HG02571 (cell line): ENCODE measurements around the gene LRRN2.
A peak's percentile ranks its signal among the peaks of the same experiment; 100 is the strongest.
"Not testable (repeated sequence)": the region's sequence is repeated elsewhere in the genome, so short reads cannot be mapped to it uniquely, and the experiment has no call there.

Experiments used
- ATAC-seq: cut with Tn5 transposase; IDR thresholded peaks from one replicate; pipeline ENCODE4 v1.9.1; 2021; ENCODE audit warnings: mild to moderate bottlenecking, moderate library complexity; ENCODE audit not compliant: unreplicated experiment

LRRN2 gene

GRCh38 chr1:204685236-204686006 is at the start of gene LRRN2:
Gene LRRN2, minus strand, starts transcription at chr1:204685738. Its CDS starts 65,746 bp downstream, at chr1:204619992.
- no peak for ATAC-seq

GRCh38 chr1:204735042-204735441 is 49.5 kb upstream of the LRRN2 start:
- ATAC-seq, result no peak

- ATAC-seq, result no peak
Observed at GRCh38 chr1:204733869-204734596, 48.5 kb upstream of the LRRN2 start.

DNA sequence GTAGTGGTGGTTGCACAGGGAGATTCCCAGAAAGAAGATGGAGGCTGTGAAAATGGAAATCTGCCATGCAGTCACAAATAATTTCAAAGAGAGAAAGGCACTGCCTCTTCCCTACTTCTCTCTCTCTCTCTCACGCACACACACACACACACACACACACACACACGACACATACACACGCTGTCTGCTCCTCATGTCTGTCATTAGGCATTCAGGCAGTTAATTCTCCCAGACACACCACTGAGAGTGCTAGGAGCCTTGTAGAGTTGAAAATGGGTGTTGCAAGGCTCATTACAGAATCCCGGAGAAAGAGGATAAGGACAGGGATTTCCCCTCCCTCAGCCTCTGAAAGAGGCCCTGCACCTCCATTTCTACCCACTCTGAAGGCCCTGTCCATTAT is 47.8 kb upstream of the LRRN2 start:
- no peak for ATAC-seq

- ATAC-seq, result no peak
Observed at GRCh38 chr1:204731985-204732575, 46.5 kb upstream of the LRRN2 start.

DNA sequence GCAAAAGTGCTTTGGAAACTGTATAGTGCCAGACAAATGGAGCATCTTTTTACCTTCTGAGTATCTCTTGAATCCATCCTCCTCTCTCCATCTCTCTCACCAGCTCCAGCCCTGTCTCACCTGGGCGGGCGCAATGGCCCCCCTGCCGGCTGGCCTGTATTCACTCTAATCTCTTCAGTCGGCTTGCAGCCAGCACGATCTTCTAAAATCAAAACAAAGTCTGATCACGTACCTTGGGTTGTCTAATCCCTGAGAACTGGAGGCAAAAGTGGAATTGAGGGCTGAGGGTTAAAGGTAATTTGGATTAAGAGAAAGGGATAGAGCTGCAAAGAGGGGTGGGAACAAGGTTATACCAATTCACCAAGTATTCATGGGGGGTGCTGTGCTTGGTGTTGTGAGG is 46.0 kb upstream of the LRRN2 start:
- no peak for ATAC-seq

GRCh38 chr1:204730826-204731459 is 45.4 kb upstream of the LRRN2 start:
- ATAC-seq, result no peak

GRCh38 chr1:204729516-204729915 is 44.0 kb upstream of the LRRN2 start:
- ATAC-seq, result no peak

GRCh38 chr1:204728456-204728855 is 42.9 kb upstream of the LRRN2 start:
- ATAC-seq, result no peak

DNA sequence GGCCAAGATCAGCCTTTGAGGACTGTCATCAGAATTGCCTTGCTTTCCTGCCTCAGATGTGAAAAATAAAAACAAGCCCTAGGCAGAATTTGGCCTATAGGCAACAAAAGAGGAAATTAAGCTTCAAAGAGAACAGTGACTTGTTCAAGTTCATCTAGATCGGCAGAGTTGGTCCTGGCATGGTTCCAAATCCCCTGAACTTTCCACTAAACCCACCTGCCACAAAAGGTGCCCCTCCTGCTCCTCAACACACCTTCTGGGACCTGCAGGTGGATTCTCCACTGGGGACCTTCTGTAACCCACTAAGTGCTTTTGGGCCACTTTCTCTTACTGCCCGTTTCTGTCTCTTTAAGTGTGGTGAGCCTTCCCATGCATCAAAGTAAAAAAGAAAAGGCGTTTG is 42.5 kb upstream of the LRRN2 start:
- no peak for ATAC-seq

GRCh38 chr1:204727438-204727837 is 41.9 kb upstream of the LRRN2 start:
- ATAC-seq, result not testable (repeated sequence)

GRCh38 chr1:204726478-204726877 is 40.9 kb upstream of the LRRN2 start:
- no peak for ATAC-seq

DNA sequence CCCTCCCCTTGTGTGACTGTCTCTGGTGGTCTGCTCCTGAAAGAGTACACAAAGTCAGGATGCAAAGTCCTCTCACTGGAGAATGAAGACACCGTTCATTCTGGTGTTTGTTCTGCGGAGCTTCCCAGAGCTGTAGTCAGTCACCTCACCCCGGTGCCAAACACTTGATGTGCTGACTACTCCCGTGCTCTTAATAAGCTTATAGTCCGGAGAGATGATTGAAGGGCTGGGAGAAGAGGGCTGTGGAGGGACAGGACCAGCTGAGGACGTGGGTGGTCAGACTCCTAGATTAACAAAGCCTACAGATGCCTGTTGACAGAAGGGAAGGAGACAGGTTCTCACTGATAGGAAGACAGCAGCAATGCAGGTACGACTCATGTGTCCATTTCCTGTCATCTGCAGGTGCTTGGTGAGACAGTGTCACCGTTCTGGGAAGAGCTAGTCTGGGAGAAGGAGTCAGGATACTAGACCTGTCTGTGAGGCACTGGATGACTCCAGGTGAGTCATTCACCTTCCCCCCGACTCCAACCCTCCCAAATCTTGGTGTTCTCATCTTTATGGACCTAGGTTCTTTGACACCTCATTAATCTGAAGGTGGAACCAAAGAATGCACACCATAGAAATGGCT is 40.4 kb upstream of the LRRN2 start:
- no peak for ATAC-seq

GRCh38 chr1:204723131-204723787 is 37.7 kb upstream of the LRRN2 start:
- ATAC-seq, result no peak

DNA sequence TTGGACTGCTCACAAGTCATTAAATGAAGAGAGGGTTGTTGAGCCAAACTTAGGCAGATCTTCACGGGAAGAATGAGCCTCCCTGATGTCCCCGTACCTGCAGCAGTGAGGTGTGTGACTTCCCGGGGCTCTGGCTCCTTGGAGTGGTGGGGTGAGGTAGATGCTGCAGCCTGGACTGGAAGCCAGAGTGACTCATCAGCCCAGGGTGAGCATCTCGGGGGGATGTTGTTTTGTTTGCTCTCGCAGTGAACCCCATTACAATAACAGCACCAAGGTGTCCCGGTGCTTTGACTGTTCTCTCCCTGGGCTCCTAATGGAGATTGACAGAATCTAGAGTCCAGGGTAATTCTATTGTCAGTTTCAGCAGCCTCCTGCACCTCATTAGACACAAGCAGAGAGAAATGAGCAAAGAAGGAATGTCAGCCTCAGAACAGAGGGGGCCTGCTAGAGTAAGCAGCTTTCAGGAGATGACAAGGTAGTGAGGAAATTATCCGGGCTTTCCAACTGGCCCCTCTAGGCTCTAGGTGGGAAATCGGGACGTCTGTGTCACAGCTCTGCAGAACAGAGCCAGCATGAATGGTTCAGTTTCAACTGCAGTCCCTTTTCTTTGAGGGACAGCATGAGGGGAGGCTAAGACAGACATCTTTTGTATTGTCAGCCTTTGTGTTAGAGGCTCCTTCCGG is 36.0 kb upstream of the LRRN2 start:
- ATAC-seq, result no peak

- ATAC-seq, result no peak
Observed at GRCh38 chr1:204716660-204717059, 31.1 kb upstream of the LRRN2 start.

DNA sequence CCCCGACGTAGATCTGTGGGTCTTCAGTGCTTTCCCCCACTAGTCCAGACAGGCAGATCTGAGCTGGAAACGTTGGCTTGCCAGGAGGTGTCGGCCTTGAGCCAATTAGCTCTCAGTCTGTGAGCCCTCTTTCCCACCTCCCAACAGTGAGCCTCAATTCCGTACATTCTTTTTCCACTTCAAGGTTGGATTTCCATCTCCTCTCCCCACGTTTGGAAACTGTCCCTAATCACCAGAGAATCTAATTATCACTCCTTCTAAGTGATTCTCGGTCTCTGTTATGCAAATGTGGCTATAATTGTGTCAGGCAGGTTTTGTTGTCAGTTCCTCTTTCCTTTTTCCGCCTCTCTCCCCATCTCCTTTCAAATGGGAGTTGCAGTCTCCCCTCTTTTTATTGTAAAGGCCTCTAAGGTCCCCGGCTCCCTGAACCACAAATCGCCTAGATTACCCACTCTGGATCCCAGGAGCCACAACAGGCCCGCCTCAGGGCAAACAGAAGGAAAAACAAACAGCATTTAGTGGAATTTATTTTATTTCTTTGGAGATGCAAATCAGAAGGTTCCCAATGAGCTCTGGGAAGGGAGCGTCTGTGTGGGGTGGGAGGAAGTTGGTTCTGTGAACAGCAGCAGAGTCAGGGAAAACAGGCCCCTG is 29.4 kb upstream of the LRRN2 start:
- ATAC-seq, result peak; percentile 54

- no peak for ATAC-seq
Observed at GRCh38 chr1:204714194-204714860, 28.8 kb upstream of the LRRN2 start.

DNA sequence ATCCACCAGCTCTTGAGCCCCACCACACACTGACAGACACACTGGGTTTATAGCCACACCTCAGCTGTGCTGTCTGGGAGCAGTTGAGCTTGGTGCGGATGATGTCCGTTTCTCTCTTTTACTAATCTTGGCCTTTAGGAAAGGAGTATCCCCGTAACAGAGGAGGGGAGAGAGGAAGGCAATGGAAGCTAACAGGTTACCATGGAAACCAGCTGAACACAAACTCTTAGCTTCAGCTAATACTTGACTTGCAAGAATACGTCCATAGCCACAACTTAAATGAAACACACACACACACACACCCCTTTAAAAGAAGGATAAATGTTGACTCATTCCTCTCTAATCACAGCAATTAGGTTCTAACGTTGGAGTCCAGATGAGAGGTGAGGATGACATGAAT is 28.0 kb upstream of the LRRN2 start:
- no peak for ATAC-seq
